GM12878 (cell line): Measurements from ENCODE around the gene SLC17A8. TPM values are rescaled to one million over a fixed set of nuclear protein-coding genes. Genes with fewer than 3 reads are reported as not detected.

Source experiments
- ATF7 ChIP-seq: fragments of 450-650 bp; IDR thresholded peaks from 2 replicates; pipeline ENCODE4 v1.6.1; 2016; ENCODE audit warnings: low read depth, mild to moderate bottlenecking
- DPF2 ChIP-seq: fragments of 450-650 bp; IDR thresholded peaks from 2 replicates; pipeline ENCODE4 v1.6.1; 2017; ENCODE audit warnings: mild to moderate bottlenecking
- E4F1 ChIP-seq: fragments of 450-650 bp; IDR thresholded peaks from 2 replicates; pipeline ENCODE4 v1.6.1; 2018; ENCODE audit warnings: borderline replicate concordance, mild to moderate bottlenecking; ENCODE audit not compliant: partially characterized antibody
- EP300 ChIP-seq, 2 experiments: fragments of 150-350 bp in 1 of 2; IDR thresholded peaks; 2 replicates each; pipeline ENCODE4 v1.6.1; 2011 to 2012; ENCODE audit warnings: low read depth in 2 of 2, low read length in 2 of 2, borderline replicate concordance in 1 of 2, improper control_type of control experiment in 1 of 2, inconsistent platforms in 1 of 2; ENCODE audit not compliant: control insufficient read depth in 1 of 2
- SMAD5 ChIP-seq: IDR thresholded peaks from 2 replicates; pipeline ENCODE4 v1.6.1; 2016; ENCODE audit warnings: antibody characterized with exemption, low read depth
- TBL1XR1 ChIP-seq: IDR thresholded peaks from 2 replicates; pipeline ENCODE4 v1.6.1; 2012; ENCODE audit warnings: low read depth, low read length, improper control_type of control experiment
- USF1 ChIP-seq: IDR thresholded peaks from 2 replicates; pipeline ENCODE4 v1.6.1; 2011; ENCODE audit warnings: borderline replicate concordance, low read depth, mild to moderate bottlenecking, moderate library complexity, mixed read lengths, low read length; ENCODE audit not compliant: insufficient read depth; ENCODE audit errors: extremely low read length
- ZBED1 ChIP-seq: IDR thresholded peaks from 2 replicates; pipeline ENCODE4 v1.6.1; 2016; ENCODE audit warnings: borderline replicate concordance
- ZNF687 ChIP-seq: fragments of 450-650 bp; IDR thresholded peaks from 2 replicates; pipeline ENCODE4 v1.6.1; 2017; ENCODE audit warnings: mild to moderate bottlenecking, moderate library complexity
- ZSCAN29 ChIP-seq: fragments of 450-650 bp; IDR thresholded peaks from 2 replicates; pipeline ENCODE4 v1.6.1; 2017; ENCODE audit warnings: mild to moderate bottlenecking, moderate library complexity
- polyA plus RNA-seq, 11 experiments: library from polyadenylated mRNA; depleted of rRNA in 4 of 11; unstranded in 6 of 11; stranded (reverse) in 5 of 11; fragments of >200 nt; fragmentation: Nextera tagmentation in 4 of 11; fragmentation: Illumina TruSeq in 1 of 11; extraction: Ambion mirVana in 4 of 11; extraction: Trizol in 1 of 11; gene quantifications; 1 replicate in 1 of 11; 2 replicates in 10 of 11; pipeline versions ENCODE4 v1.2.1 to v1.2.3, GENCODE V29; 2011 to 2016; ENCODE audit warnings: inconsistent platforms in 2 of 11, missing spikeins in 2 of 11, low read depth in 1 of 11
- total RNA-seq, 4 experiments: library from RNA; depleted of rRNA in 3 of 4; stranded (reverse); fragments of >200 nt in 3 of 4; fragmentation: Illumina TruSeq in 1 of 4; extraction: Trizol in 1 of 4; gene quantifications; 2 replicates each; pipeline versions ENCODE4 v1.2.1 to v1.2.3, GENCODE V29; 2013 to 2021

SLC17A8 gene
- total and polyA plus RNA-seq, 10 of the 15 experiments (the other 5 are each of a cell fraction or from before 2014, with no cell fraction given): 0.18 TPM; not detected in 9

GRCh38 chr12:100455896-100456295, 99.0 kb downstream of the SLC17A8 start (continued):
- TF ChIP-seq E4F1 (no peak), ZBED1 (no peak), USF1 (no peak), DPF2 (no peak), EP300 (IDR thresholded peaks at IDR 0.05; ENCODE audit: borderline replicate concordance in 1 of 2, control insufficient read depth in 1 of 2, low read depth in 2 of 2, low read length in 2 of 2) (no peak), ZNF687 (no peak), SMAD5 (no peak), ZSCAN29 (no peak), TBL1XR1 (no peak), ATF7 (no peak)
